ENCODE data around the gene CPNE4. TPM values are rescaled to one million over a fixed set of nuclear protein-coding genes. Genes with fewer than 3 reads are reported as not detected.

The CPNE4 gene
- polyA plus RNA-seq, 3 donors: 0.34 to 0.82 (median 0.62) TPM

DNA sequence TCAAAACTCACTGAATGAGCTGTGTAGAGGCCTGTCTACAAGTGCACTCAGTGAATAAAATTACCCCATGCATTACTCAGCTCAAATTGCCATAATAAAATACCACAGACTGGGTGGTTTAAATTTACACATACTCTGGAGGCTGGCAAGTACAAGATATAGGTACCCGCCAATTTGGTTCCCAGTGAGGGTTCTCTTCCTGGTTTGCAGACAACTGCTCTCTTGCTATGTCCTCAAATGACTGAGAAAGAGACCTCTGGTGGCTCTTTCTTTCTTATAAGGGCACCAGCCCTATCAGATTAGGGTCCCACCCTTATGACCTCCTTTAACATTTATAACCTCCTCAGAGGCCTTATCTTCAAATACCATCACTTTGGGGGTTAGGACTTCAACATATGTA is 237.0 kb downstream of the CPNE4 start:
- DNase-seq: no peak

GRCh38 chr3:131796558-131797198 is 238.1 kb downstream of the CPNE4 start:
- DNase-seq: no peak

GRCh38 chr3:131796111-131796510 is 238.7 kb downstream of the CPNE4 start:
- no peak for DNase-seq

DNA sequence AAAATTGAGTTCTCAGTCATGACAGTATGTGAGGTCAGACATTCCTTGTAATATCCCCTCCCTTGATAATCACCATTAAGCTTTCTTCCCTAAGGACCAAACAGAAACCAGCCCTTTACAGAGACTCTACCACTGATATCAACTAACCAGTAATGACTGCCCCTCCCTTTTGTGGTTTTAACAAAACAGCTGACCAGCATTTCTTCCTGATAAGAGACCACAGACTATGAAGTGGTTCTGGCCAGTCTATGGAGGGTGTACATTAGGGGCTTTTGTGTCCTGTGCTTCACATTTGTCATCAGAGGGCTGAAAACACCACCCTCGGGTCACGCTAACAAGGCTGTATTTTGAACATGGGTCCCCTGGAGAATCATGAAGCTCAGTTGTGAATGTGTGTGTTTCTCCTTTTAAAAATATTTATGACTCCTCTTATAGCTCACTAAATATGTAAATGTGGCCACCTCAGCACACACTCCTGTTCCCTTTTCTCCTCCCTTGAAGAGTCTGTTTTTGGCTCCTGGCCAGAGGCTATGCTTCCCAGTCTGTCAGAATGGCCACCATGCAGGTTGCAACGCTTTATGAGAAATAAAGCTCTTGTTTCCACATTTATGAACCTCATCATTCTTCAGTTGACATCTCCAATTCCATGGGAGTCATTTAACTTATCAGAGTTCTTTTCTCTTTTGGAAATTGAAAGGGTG is 239.3 kb downstream of the CPNE4 start:
- no peak for DNase-seq

GRCh38 chr3:131794766-131795388 is 239.9 kb downstream of the CPNE4 start:
- DNase-seq: peak; percentile 37

DNA sequence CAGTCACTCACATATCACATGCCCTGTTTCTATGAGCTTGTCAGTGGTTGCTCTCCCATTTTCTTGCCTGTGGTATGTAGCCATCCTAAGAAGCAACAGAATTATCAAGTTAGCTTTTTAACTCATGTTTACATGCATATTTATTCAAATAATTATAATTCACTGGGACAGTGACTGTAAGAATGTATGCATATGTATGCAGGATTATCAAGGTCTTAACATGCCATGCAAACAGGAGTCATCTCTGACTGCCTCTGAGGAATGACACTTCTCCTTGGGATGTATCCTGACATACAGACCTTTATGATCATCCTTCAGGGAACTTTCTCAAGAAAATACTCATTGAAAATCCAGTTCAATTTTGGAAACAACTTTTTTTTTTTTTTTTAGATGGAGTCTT is 240.9 kb downstream of the CPNE4 start:
- no peak for DNase-seq

GRCh38 chr3:131789188-131789587 is 245.6 kb downstream of the CPNE4 start:
- no peak for DNase-seq

DNA sequence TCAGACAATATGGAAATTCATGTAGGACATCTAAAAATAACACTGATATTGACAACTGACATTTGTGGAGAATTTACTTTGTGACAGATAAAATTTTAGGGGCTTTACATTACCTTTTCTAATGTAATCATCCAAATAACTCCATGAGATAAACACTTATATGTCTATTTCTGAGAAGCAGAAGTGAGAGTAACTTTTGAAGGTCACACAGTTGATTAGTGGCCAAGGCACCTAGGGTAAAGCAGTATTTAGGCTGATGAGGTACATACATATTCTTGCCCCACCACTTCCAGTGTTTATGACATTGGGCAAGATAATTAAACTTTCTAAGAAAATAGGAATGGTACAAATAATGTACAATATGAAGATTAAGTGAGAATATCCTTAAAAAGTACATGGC is 248.4 kb downstream of the CPNE4 start:
- DNase-seq: no peak

DNA sequence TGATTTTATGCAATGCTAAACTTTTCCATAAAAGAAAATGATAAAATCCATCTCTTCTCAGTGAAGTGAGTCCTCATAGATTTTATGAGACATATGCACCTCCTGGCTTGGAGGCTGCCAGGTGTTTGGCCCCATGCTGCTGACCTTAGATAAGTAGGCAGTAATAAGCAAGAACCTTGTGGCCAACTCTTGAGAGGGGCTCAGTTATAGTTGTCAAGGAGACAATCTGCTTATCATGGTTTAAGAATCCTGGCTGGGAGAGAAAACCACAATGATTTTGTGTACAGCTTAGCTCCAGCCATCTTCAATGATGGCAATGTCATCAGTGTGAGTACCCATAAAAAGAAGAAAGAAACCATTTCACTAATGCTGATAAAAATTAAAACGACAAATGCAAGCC is 252.1 kb downstream of the CPNE4 start:
- no peak for DNase-seq

- DNase-seq: no peak
Measured at GRCh38 chr3:131778526-131778925, 256.3 kb downstream of the CPNE4 start.

DNA sequence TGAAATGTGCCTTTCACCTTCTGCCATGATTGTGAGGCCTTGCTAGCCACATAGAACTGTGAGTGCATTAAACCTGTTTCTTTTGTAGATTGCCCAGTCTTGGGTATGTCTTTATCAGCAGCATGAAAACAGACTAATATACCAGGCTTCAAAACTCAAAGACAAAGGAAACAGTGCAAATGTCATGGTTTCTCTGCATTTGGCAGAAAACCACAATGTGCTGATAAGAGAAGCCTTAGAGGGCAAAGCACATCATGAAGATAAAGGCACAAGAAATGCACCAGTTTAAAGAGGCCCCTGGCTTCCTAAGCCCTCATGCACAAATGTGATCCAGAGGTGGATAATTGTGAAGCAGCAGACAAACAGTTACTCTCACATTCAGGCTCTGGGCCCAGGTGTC is 259.2 kb downstream of the CPNE4 start:
- DNase-seq: no peak

DNA sequence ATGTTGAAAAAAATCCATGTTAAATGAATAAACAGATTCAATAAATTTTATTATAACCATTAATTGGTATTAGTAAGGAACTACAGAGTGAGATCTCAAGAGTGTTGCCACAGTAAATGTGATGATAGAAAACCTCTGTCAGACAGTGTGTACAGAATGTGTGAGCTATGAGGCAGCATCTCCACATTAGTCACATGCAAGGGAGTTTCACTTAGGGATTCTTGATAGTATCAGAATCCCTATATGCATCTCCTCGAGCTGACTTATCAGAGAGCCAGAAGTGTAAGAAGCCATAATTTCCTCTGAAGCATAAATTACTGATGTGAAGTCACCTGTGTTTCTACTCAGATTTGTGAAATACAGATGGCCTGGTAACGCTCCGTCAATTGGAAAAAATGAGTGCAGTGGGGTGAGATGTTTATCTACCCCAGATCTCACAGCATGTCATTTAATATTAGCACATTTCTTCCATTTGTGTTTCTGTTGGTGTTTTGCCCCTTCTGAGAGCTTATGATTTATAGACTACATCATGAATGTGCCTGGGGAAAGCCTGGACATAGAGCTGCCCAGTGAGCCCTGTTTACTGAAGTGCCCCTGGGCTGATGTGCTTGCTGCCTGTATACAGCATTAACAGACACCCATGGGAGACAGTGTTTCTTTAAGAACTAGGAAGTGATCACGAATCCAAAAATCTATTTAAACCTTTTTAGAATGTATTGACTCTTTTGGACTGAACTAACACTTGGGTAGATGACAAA is 262.4 kb downstream of the CPNE4 start:
- DNase-seq: no peak

DNA sequence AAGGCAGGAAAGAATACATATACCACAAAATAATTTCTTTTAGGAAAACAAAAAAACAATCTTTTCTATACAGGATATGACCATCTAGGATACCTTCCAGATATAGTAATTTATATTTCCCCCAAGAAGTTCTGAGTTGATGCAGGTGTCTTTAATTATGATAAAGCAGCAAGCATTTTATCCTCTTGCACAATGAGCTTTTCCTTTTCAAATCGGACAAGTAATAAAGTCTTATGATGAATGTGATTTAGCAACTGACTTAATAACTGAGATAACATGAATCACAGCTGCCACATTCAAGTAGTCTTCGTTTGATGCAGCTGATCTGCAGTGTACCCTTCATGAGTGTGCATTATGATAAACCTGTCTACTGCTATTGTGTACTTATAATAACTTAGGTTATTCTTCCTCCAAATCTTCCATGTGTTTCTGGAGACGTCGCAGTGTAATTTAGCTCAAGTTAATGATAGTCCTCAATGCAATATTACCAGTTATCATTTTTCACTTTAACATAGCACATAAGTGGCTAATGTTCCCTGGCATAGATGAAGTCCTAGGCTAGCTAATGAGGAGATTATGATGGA is 271.7 kb downstream of the CPNE4 start:
- DNase-seq: no peak

DNA sequence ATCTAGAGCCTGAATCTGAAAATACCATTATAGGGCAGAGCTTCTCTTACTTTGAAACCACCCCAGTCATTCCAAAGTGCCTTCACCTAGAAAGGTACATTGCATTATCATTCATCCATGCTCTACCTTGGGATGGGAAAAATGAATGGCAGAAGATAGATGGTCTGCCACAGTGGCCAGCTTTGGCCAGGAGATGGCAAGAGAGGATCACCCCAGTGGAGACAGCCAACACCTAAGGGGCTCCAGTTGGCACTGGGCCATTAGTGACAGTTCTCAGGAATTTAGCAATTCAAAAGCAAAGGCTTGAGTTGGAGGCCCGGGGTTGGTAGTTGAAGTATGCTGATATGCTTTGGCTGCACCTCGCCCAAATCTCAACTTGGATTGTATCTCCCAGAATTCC is 278.4 kb downstream of the CPNE4 start:
- no peak for DNase-seq

DNA sequence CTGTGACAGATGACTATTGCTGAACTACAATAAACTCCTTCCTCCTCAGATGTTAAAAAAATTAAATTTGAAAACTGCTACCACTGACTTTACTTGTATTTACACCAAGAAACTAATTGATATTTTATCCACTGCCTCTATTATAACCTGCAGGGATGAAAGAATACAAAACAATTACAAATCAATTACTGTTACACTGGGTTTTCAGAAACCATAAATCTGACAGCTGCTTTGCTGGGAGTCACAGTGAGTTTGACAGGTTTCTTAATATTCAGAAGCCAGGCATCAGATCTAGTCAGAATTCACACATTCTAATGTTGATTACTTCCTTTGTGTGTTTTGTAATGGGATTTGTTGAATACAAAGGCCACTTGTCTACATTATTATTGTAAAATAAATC is 279.4 kb downstream of the CPNE4 start:
- DNase-seq: no peak

DNA sequence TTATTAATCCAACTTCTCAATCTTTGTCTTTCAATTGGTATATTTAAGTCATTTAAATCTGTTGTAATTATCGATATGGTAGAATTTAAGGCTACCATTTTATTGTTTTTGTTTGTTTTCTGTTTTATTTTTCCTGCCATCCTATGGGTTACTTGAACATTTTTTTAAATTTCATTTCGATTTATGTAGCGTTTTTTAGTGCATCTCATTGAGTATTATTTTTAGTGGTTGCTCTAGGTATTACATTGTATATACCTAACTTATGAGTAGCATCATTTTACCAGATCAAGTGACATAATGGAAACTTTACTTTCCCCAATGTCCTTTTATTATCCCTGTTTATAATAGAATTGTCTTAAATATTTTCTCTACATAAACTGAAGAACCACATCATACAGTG is 284.6 kb downstream of the CPNE4 start:
- no peak for DNase-seq

DNA sequence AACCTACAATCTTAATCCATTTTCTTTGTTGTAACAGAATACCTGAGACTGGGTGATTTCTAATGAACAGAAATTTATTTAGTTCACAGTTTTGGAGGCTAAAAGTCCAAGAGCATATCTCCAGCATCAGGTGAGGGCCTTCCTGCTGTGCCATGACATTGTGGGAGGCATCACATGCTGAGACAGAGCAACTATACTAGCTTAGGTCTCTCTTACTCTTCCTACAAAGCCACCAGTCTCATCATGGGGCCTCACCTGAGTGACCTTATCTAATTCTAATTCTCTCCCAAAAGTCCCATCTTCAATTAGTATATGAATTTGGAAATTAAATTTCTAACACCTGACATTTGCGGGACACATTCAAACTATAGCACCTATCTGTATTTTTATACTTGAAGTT is 285.0 kb downstream of the CPNE4 start:
- DNase-seq: no peak

DNA sequence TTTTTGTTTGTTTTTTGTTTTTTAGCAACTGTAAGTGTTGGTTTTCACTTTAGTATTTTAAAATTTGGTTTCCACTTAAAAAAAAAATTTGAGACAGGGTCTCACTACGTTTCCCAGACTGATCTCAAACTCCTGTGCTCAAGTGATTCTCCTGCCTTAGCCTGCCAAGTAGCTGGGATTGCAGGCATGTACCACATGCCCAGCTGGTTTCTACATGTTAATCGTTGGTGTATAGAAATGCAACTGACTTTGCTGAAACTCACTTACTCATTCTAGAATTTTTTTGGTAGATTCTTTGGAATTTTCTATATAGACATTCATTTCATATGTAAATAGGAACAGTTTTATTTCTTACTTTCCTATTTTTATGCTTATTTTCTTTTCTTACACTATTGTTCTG is 287.3 kb downstream of the CPNE4 start:
- no peak for DNase-seq

DNA sequence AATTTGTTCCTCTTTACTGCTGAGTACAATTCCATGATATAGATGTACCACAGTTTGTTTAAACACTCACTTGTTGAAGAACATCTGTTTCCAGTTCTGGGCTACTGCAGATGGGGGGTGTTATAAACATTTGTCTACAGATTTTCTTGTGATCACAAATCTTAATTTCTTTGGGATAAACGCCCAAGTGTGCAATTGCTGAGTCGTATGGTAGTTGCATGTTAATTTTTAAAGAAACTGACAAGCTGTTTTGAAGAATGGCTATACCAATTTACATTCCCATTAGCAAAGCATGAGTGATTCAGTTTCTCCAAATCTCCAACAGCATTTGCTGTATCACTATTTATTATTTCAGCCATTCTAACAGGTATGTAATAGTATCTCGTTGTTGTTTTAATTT is 290.0 kb downstream of the CPNE4 start:
- no peak for DNase-seq

- no peak for DNase-seq
Measured at GRCh38 chr3:131743126-131743525, 291.7 kb downstream of the CPNE4 start.

GRCh38 chr3:131739211-131739610 is 295.6 kb downstream of the CPNE4 start:
- DNase-seq: no peak

GRCh38 chr3:131738095-131738494 is 296.7 kb downstream of the CPNE4 start:
- DNase-seq: no peak

Data from renal pelvis (tissue), 4 donors.